ENCODE results near the gene IP6K1.
"Not testable (repeated sequence)": the region's sequence is repeated elsewhere in the genome, so short reads cannot be mapped to it uniquely, and the experiment has no call there.

IP6K1 gene

DNA sequence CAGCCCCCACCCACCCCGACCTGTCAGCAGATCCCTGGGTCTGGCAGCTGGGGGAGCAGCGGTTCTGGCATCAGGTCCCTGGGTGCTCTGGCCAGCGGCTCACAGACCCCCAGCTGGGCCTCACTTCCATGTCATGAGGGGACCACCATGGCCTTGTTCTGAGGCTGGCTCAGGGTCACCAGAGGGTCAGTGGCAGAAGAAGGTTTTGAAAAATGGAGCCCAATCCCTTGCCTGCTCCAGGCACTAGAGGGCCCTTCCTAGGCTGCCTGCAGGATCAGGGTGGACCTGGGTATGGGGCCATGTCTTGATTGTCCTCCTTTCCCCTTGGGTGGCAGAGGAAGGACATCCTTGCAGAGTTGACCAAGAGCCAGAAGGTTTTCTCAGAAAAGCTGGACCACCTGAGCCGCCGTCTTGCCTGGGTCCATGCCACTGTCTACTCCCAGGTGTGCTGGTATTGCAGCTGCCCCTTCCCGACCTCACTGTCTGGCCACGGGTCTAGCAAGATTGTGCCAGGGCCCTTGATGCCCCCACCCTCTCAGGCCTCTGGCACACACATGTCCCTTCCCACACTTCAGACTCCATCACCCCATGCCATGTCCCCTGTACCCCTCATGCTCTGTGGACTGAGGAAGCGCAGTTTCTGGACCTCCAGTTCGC, 79.8 kb downstream of the IP6K1 start:
- DNase-seq: no peak

- DNase-seq: no peak
Observed at GRCh38 chr3:49705390-49705960, 80.9 kb downstream of the IP6K1 start.

- no peak for DNase-seq
Observed at GRCh38 chr3:49704629-49705028, 81.7 kb downstream of the IP6K1 start.

DNA sequence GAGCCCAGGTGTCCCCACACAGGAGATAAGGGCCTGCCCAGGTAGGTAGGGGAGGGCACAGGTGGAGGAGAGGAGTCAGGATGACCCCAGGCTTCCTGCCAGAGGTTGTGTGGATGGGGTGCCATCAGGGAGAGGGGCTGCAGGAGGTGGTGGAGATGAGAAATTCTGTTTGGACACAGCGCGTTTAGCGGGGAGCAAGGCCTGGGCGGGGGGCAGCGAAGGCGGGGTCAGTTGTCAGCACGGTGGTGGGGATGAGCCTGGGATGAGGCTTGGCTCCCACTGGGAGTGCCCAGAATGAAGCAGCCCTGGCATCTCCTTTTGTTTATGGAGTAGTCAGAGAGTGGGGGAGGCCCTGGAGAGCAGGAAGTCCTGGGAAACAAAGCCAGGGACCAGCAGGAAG, 82.4 kb downstream of the IP6K1 start:
- DNase-seq: no peak

GRCh38 chr3:49703443-49703927, 82.9 kb downstream of the IP6K1 start:
- DNase-seq: peak; percentile 53

DNA sequence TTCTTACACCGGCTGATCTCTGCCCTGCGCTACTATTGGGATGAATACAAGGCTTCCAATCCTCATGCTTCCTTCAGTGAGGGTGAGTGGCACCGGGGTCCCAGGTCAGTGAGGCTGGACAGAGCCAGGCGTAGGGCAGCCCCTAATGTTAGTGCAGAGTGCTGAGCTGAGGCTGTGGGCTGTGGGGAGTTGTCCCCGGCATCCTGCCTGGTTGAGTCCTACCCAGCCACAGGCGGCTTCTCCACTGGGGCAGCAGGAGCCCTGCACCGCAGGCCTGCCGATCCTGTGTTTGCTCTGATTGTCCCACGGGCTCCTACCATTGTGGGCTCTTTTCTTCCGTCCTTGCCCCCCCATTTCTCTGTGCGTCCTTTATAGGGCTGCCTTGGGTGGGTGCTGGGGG, 83.7 kb downstream of the IP6K1 start:
- DNase-seq: no peak

GRCh38 chr3:49701388-49702077, 84.8 kb downstream of the IP6K1 start:
- DNase-seq: no peak

GRCh38 chr3:49700453-49701128, 85.8 kb downstream of the IP6K1 start:
- DNase-seq: no peak

DNA sequence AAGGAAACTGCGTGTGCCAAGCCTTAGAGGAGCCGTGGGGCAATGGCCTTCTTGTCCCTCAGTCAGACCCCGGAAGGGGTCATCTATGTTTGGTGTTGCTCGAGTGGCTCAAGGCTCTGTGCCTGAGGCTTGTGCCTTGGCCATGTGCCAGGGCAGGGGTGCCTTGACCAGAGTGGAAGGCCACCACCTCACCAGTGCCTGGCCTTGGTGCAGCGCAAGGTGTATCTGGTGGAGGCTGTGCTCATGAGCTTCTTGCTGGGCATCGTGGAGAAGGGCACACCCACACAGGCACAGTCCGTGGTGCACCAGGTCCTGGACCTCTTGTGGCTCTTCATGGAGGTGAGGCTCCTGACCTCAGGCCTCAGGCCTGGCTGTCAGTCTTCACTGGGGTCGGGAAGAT, 86.3 kb downstream of the IP6K1 start:
- no peak for DNase-seq

GRCh38 chr3:49699281-49699979, 86.9 kb downstream of the IP6K1 start:
- DNase-seq: no peak

DNA sequence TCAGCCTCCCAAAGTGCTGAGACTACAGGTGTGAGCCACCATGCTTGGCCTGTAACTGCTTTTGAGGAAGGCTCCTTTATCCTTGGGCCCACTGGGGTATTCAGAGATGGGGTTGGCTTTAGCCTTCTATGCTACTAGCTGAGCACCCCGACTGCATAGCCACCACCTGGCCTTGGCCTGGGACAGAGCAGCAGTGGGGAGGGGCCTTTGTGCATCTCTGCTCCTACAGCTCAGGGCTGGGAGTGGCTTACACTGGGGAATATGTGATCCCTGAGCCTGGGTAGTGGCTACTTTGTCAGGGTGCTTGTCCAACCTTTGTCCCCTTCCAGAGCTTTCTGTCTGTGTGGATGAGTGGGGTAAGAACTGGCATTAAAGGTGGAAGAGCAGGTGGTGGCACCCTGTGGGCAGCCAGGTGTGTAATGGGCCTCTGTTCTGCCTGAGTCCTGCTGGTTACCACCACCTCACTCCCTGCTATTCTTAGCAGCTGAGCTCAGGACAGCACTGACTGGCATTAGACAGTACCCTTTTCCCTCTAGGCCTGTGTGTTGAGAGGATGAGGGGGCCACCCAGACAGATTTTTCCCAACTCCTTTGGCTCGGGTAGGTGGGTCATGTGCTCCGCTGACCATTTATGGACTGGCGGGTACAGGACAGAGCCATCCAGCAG, 90.9 kb downstream of the IP6K1 start:
- not testable (repeated sequence) for DNase-seq

DNA sequence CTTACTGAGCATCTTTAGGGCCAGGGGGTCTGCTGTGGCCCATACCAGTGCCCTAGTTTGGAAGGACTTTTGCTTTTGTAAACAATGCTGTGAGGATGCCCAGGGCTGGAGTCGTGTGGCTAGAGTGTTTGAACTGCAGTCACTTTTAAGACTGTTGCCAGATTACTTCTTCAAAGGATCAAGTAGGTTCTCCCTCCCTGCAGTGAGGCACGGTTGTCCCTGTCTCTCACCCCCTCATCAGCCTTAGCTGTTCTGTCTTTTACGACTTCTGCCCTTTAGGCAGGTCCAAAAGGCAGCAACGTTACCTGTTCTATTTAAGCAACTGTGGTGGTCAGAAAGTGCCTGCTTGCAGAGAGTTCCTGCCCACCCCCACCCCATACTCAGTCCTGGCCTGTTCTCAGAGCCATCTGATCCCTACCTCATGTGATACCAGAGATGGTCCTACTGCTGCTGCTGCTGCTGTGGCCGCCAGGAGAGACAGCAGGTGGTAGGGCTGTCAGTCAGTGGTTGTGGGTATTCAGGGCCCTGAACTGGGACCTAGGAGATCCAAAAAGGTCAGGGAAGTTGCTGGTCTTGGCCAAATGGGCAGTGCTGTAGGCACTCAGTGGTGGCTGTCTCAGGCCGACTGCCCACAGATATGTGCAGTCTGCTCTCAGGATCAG, 91.8 kb downstream of the IP6K1 start:
- not testable (repeated sequence) for DNase-seq

DNA sequence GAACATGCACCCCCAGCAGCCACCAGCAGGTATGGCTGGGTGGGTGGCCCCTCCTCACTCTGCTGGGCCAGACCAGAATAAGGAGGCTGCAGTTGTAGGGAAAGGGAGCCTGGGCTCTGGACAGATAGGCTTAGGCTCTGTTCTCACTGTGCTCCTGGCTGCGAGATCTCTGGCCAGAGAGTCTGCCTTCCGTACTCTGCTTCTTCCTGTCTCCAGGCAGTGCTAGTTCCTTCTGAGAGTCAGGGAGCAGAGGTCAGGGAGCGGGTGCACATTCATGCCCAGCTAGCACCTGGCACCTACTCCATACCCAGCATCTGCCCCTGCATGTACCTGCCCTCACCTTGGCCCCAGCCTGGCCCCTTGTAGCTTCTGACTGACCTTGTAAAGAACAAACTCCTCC, 94.9 kb downstream of the IP6K1 start:
- DNase-seq: not testable (repeated sequence)

- not testable (repeated sequence) for DNase-seq
Observed at GRCh38 chr3:49690856-49691255, 95.5 kb downstream of the IP6K1 start.

- DNase-seq: not testable (repeated sequence)
Observed at GRCh38 chr3:49689908-49690624, 96.3 kb downstream of the IP6K1 start.

DNA sequence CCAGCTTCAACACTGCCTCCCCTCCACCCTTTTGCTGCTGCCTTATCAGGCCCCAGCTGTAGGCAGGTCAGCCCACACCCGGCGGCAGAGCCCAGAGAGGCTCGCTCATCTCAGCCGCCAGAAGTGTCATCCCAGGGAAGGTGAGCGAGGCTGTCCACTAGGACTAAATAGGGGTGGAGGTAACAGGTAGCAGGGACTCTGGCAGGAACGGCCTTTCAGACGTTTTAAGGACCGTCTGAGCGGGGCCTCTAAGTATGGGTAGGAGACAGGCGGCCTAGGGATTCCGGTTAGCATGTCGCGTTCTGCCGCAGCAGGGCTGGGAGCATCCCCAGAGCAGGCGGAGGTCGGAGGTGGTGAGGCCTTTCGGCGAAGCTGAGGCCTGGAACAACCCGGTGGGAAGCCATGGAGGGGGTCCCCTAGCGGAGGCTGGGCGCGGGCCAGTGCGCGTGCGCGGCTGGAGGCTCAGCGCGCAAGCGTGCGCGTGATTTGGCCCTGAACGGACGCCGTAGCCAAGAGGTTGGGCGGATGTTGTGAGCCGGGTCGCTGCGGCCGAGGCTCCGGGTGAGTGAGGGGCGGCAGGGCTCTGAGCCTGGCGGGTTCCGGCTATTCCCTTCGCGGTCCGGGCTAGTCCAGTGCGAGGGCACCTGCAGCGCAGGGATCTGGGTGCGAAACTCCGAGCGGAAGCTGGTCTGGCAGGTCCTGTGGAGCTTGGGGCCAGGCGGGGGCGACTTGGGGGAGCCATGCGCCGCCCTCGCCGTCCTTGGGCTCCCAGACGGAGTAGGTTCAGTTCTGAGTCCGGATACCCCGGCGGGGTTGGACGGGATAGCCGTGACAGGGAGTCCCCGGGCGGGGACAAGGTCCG, 97.1 kb downstream of the IP6K1 start, which contains the start of the genes MST1 and RNF123:
TSS of gene MST1 (minus strand) at position 429 of the 862 bp plus-strand sequence. CDS start 783 bp downstream, outside the sequence.
TSS of gene RNF123 (plus strand) at position 512 of the 862 bp plus-strand sequence. CDS start 1,609 bp downstream, outside the sequence.
- peak; percentile 88 for DNase-seq

DNA sequence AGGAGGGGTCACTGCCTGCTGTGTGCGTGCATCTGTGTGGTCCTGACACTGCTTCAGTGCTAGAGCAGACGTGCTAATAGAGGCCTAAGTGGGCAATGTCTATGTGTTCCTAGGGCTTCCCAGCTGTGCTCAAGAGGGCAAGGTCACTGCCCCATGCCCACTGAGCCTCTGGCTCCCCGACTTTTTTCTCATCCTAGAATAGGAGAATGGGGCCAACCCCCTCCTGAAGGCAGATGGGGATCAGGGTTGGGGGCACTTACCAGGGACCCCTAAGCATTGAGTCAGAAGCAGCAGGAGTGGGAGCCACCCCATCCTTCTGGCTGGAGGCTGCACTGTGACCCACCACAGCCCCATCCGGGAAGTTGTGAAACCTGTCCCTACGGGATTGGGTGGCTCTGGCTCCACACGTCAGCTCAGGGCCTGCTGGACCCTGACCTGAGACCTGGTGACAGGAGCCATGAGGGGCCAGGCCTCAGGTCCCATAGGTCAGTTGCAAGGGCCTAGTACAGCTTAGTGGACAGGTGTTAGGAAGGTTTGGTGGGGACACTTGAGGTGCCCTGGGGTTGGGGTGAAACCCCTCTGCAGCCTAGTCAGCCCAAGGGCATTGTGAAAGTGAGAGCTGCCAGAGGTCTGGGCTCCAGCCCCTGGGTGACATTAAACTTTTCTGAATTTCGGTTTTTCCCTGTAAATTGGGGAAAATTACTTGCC, 97.8 kb downstream of the IP6K1 start:
- DNase-seq: not testable (repeated sequence)

GRCh38 chr3:49687424-49687795, 98.9 kb downstream of the IP6K1 start:
- not testable (repeated sequence) for DNase-seq
